ENCODE data around the gene ARHGEF10L. TPM values are rescaled to one million over a fixed set of nuclear protein-coding genes. Genes with fewer than 3 reads are reported as not detected.
A peak's percentile ranks its signal among the peaks of the same experiment; 100 is the strongest.

Gene ARHGEF10L
- total and polyA plus RNA-seq, 4 experiments from 2014 or later: 0.47 to 0.78 TPM; not detected in 2

DNA sequence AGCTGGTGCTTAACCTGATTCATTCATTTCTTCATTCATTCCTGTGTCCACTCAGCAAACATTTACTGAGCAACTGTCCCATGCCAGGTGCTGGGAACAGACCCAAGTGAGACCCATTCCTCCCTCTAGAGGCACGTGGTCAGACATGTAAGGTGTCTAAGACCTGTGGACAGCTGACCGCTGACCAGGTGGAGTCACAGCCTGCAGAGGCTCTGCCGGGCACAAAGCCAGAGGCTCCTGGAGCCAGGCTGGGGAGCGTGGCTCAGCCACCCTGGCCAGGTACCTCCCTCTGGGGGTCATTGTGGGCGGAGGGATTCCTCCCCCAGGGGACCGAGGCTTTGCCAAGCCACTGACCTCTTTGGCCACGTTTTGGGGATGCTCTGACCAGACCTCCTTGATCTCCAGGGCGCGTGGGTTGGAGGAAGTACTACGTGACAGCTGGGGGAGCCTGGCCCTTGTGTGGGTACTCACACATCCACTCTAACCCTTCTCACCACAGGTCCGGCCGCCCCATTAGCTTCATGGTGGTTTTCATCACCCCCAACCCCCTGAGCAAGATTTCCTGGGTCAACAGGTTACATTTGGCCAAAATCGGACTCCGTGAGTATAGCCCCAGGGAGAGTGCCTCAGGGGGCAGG, 100.3 kb downstream of the ARHGEF10L start:
- Histone ChIP-seq H3K9me3 (ENCODE audit: control insufficient read depth in 1 of 2, low read length in 2 of 2) (no peaks in the 10 kb centered on the region), H3K4me1 (ENCODE audit: insufficient read depth, low read length) (no peaks in the 10 kb centered on the region), H3K27ac (ENCODE audit: low read depth, low read length) (no peak overlapping the region), H3K4me3 (ENCODE audit: low read length in 2 of 2) (no peak overlapping the region), H3K36me3 (ENCODE audit: insufficient read depth, low read length) (no peaks in the 10 kb centered on the region), H3K27me3 (ENCODE audit: insufficient read depth, low read length) (no peaks in the 10 kb centered on the region)
- Mint-ChIP-seq H3K27me3 (peaks cover 4 to 5% of the 10 kb centered on the region in 2 donors), H3K27ac (no peak overlapping the region), H3K9me3 (no peaks in the 10 kb centered on the region), H3K36me3 (no peaks in the 10 kb centered on the region), H3K4me1 (no peaks in the 10 kb centered on the region), H3K4me3 (no peak overlapping the region)
- DNase-seq: no peak
- ChIA-PET POLR2A (ENCODE audit: partially characterized antibody) (no interaction called here), CTCF (ENCODE audit: partially characterized antibody) (no interaction called here)
- intact Hi-C loops (cut with micrococcal nuclease): no loop called here

GRCh38 chr1:17640393-17640792, 100.9 kb downstream of the ARHGEF10L start:
- Histone ChIP-seq H3K9me3 (ENCODE audit: control insufficient read depth in 1 of 2, low read length in 2 of 2) (no peaks in the 10 kb centered on the region), H3K4me1 (ENCODE audit: insufficient read depth, low read length) (no peaks in the 10 kb centered on the region), H3K27ac (ENCODE audit: low read depth, low read length) (no peak overlapping the region), H3K4me3 (ENCODE audit: low read length in 2 of 2) (no peak overlapping the region), H3K36me3 (ENCODE audit: insufficient read depth, low read length) (no peaks in the 10 kb centered on the region), H3K27me3 (ENCODE audit: insufficient read depth, low read length) (no peaks in the 10 kb centered on the region)
- peaks cover 4 to 5% of the 10 kb centered on the region in 2 donors for H3K27me3 Mint-ChIP-seq
- H3K4me1 Mint-ChIP-seq: no peaks in the 10 kb centered on the region
- no peak for DNase-seq
- CTCF ChIA-PET (ENCODE audit: partially characterized antibody): no interaction called here
- H3K9me3 Mint-ChIP-seq: no peaks in the 10 kb centered on the region
- intact Hi-C loops (cut with micrococcal nuclease): no loop called here
- no peak overlapping the region for H3K27ac Mint-ChIP-seq
- POLR2A ChIA-PET (ENCODE audit: partially characterized antibody): no interaction called here
- H3K4me3 Mint-ChIP-seq: no peak overlapping the region
- H3K36me3 Mint-ChIP-seq: no peaks in the 10 kb centered on the region

DNA sequence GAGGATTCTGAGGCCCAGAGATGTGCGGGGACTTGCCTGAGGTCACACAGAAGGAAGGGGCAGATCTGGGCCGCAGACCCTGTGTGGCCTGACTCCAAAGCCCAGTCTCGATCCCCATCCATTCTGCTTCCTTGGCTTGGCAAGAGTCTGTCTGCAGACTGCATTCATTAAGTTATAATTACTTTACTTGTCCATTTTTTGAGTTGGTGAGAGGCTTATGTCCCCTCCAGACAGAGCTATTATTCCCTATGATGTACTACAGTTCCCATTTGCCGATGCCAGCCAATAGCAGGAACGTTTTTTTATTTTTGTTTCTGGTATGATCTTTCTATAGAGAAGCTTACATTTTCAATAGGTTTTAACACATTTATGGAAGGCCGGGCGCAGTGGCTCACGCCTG, 101.5 kb downstream of the ARHGEF10L start:
- Histone ChIP-seq H3K4me1 (ENCODE audit: insufficient read depth, low read length) (no peaks in the 10 kb centered on the region), H3K27ac (ENCODE audit: low read depth, low read length) (no peak overlapping the region), H3K4me3 (ENCODE audit: low read length in 2 of 2) (no peak overlapping the region), H3K9me3 (ENCODE audit: control insufficient read depth in 1 of 2, low read length in 2 of 2) (no peaks in the 10 kb centered on the region), H3K27me3 (ENCODE audit: insufficient read depth, low read length) (no peaks in the 10 kb centered on the region), H3K36me3 (ENCODE audit: insufficient read depth, low read length) (no peaks in the 10 kb centered on the region)
- Mint-ChIP-seq H3K4me1 (no peaks in the 10 kb centered on the region), H3K27ac (no peak overlapping the region), H3K36me3 (no peaks in the 10 kb centered on the region), H3K27me3 (peaks cover 4 to 5% of the 10 kb centered on the region in 2 donors), H3K4me3 (no peak overlapping the region), H3K9me3 (no peaks in the 10 kb centered on the region)
- intact Hi-C loops (cut with micrococcal nuclease): no loop called here
- no peak for DNase-seq
- CTCF ChIA-PET (ENCODE audit: partially characterized antibody): no interaction called here
- POLR2A ChIA-PET (ENCODE audit: partially characterized antibody): no interaction called here

GRCh38 chr1:17642169-17642568, 102.7 kb downstream of the ARHGEF10L start:
- ChIA-PET CTCF (ENCODE audit: partially characterized antibody) (no interaction called here), POLR2A (ENCODE audit: partially characterized antibody) (no interaction called here)
- no peaks in the 10 kb centered on the region for H3K4me1 Mint-ChIP-seq
- DNase-seq: no peak
- H3K36me3 Mint-ChIP-seq: no peaks in the 10 kb centered on the region
- H3K27me3 Mint-ChIP-seq: peaks cover 4 to 7% of the 10 kb centered on the region in 2 donors
- intact Hi-C loops (cut with micrococcal nuclease): no loop called here
- Histone ChIP-seq H3K4me1 (ENCODE audit: insufficient read depth, low read length) (no peaks in the 10 kb centered on the region), H3K27me3 (ENCODE audit: insufficient read depth, low read length) (no peaks in the 10 kb centered on the region), H3K4me3 (ENCODE audit: low read length in 2 of 2) (no peak overlapping the region), H3K36me3 (ENCODE audit: insufficient read depth, low read length) (no peaks in the 10 kb centered on the region), H3K27ac (ENCODE audit: low read depth, low read length) (no peak overlapping the region), H3K9me3 (ENCODE audit: control insufficient read depth in 1 of 2, low read length in 2 of 2) (no peaks in the 10 kb centered on the region)
- no peaks in the 10 kb centered on the region for H3K9me3 Mint-ChIP-seq
- no peak overlapping the region for H3K4me3 Mint-ChIP-seq
- H3K27ac Mint-ChIP-seq: peak overlapping the region in 1 of 7 donors; percentile 51

- Histone ChIP-seq H3K4me3 (ENCODE audit: low read length in 2 of 2) (no peak overlapping the region), H3K27ac (ENCODE audit: low read depth, low read length) (no peak overlapping the region), H3K27me3 (ENCODE audit: insufficient read depth, low read length) (no peaks in the 10 kb centered on the region), H3K4me1 (ENCODE audit: insufficient read depth, low read length) (no peaks in the 10 kb centered on the region), H3K9me3 (ENCODE audit: control insufficient read depth in 1 of 2, low read length in 2 of 2) (no peaks in the 10 kb centered on the region), H3K36me3 (ENCODE audit: insufficient read depth, low read length) (no peaks in the 10 kb centered on the region)
- Mint-ChIP-seq H3K36me3 (no peaks in the 10 kb centered on the region), H3K4me1 (peaks cover 0 to 2% (median 0%) of the 10 kb centered on the region in 4 donors), H3K27me3 (peaks cover 4 to 7% of the 10 kb centered on the region in 2 donors), H3K9me3 (no peaks in the 10 kb centered on the region), H3K4me3 (no peak overlapping the region), H3K27ac (no peak overlapping the region)
- CTCF ChIA-PET (ENCODE audit: partially characterized antibody): no interaction called here
- intact Hi-C loops (cut with micrococcal nuclease): no loop called here
- POLR2A ChIA-PET (ENCODE audit: partially characterized antibody): no interaction called here
- no peak for DNase-seq
These were observed 103.4 kb downstream of the ARHGEF10L start for GRCh38 chr1:17642943-17643342.

- no peak for DNase-seq
- H3K4me3 ChIP-seq (ENCODE audit: low read length in 2 of 2): no peak overlapping the region
- no peaks in the 10 kb centered on the region for H3K27me3 ChIP-seq (ENCODE audit: insufficient read depth, low read length)
- no peaks in the 10 kb centered on the region for H3K9me3 ChIP-seq (ENCODE audit: control insufficient read depth in 1 of 2, low read length in 2 of 2)
- H3K4me1 ChIP-seq (ENCODE audit: insufficient read depth, low read length): no peaks in the 10 kb centered on the region
- CTCF ChIA-PET (ENCODE audit: partially characterized antibody): no interaction called here
- no peak overlapping the region for H3K4me3 Mint-ChIP-seq
- H3K9me3 Mint-ChIP-seq: no peaks in the 10 kb centered on the region
- no peak overlapping the region for H3K27ac Mint-ChIP-seq
- intact Hi-C loops (cut with micrococcal nuclease): no loop called here
- POLR2A ChIA-PET (ENCODE audit: partially characterized antibody): no interaction called here
- H3K36me3 ChIP-seq (ENCODE audit: insufficient read depth, low read length): no peaks in the 10 kb centered on the region
- peaks cover 0 to 2% (median 0%) of the 10 kb centered on the region in 4 donors for H3K4me1 Mint-ChIP-seq
- no peaks in the 10 kb centered on the region for H3K36me3 Mint-ChIP-seq
- peaks cover 4 to 7% of the 10 kb centered on the region in 2 donors for H3K27me3 Mint-ChIP-seq
- no peak overlapping the region for H3K27ac ChIP-seq (ENCODE audit: low read depth, low read length)
These were observed 104.6 kb downstream of the ARHGEF10L start for GRCh38 chr1:17643861-17644703.

GRCh38 chr1:17645068-17645911, 105.8 kb downstream of the ARHGEF10L start:
- intact Hi-C loops (cut with micrococcal nuclease): no loop called here

More at GRCh38 chr1:17645068-17645911, 105.8 kb downstream of the ARHGEF10L start:
- DNase-seq: no peak
- Mint-ChIP-seq H3K27me3 (peaks cover 8 to 10% of the 10 kb centered on the region in 2 donors), H3K4me1 (peaks cover 0 to 2% (median 0%) of the 10 kb centered on the region in 4 donors), H3K4me3 (no peak overlapping the region), H3K27ac (no peak overlapping the region), H3K36me3 (no peaks in the 10 kb centered on the region), H3K9me3 (no peaks in the 10 kb centered on the region)
- ChIA-PET POLR2A (ENCODE audit: partially characterized antibody) (no interaction called here), CTCF (ENCODE audit: partially characterized antibody) (no interaction called here)
- Histone ChIP-seq H3K9me3 (ENCODE audit: control insufficient read depth in 1 of 2, low read length in 2 of 2) (no peaks in the 10 kb centered on the region), H3K4me1 (ENCODE audit: insufficient read depth, low read length) (no peaks in the 10 kb centered on the region), H3K4me3 (ENCODE audit: low read length in 2 of 2) (no peak overlapping the region), H3K27me3 (ENCODE audit: insufficient read depth, low read length) (no peaks in the 10 kb centered on the region), H3K27ac (ENCODE audit: low read depth, low read length) (no peak overlapping the region), H3K36me3 (ENCODE audit: insufficient read depth, low read length) (no peaks in the 10 kb centered on the region)

All from CD4-positive, alpha-beta memory T cell (primary cell).